ENCODE data around the gene ALDH1A3. TPM values are rescaled to one million over a fixed set of nuclear protein-coding genes. Genes with fewer than 3 reads are reported as not detected.

ALDH1A3 gene
- total RNA-seq, 1 donor: 54.6 TPM

GRCh38 chr15:100841426-100841825, 38.2 kb upstream of the ALDH1A3 start:
- Histone ChIP-seq H3K4me2 (ENCODE audit: insufficient read depth, low read length) (no peak overlapping the region), H4K20me1 (ENCODE audit: insufficient read depth, low read length) (no peaks in the 10 kb centered on the region), H2AFZ (ENCODE audit: low read length) (no peak overlapping the region), H3K36me3 (ENCODE audit: insufficient read depth, low read length) (no peaks in the 10 kb centered on the region), H3K4me1 (ENCODE audit: insufficient read depth, low read length) (peaks cover 6% of the 10 kb centered on the region), H3K27me3 (ENCODE audit: insufficient read depth, low read length) (no peaks in the 10 kb centered on the region), H3K79me2 (ENCODE audit: insufficient read depth, low read length) (no peaks in the 10 kb centered on the region), H3K27ac (ENCODE audit: low read depth, low read length) (no peak overlapping the region), H3K9me3 (ENCODE audit: low read depth, low read length) (no peaks in the 10 kb centered on the region), H3K4me3 (ENCODE audit: insufficient read depth, low read length) (no peak overlapping the region)
- no peak for DNase-seq (ENCODE audit: insufficient read length, low spot score, missing footprints)
- no peak for TF ChIP-seq CTCF (IDR thresholded peaks at IDR 0.05; ENCODE audit: extremely low read depth, low read depth, low read length)

GRCh38 chr15:100842756-100843730, 36.6 kb upstream of the ALDH1A3 start:
- H4K20me1 ChIP-seq (ENCODE audit: insufficient read depth, low read length): no peaks in the 10 kb centered on the region
- peak; percentile 77 for DNase-seq (ENCODE audit: insufficient read length, low spot score, missing footprints)
- no peaks in the 10 kb centered on the region for H3K79me2 ChIP-seq (ENCODE audit: insufficient read depth, low read length)
- H3K27me3 ChIP-seq (ENCODE audit: insufficient read depth, low read length): no peaks in the 10 kb centered on the region
- no peak overlapping the region for H2AFZ ChIP-seq (ENCODE audit: low read length)
- no peak for TF ChIP-seq CTCF (IDR thresholded peaks at IDR 0.05; ENCODE audit: extremely low read depth, low read depth, low read length)
- H3K4me1 ChIP-seq (ENCODE audit: insufficient read depth, low read length): peaks cover 6% of the 10 kb centered on the region
- H3K27ac ChIP-seq (ENCODE audit: low read depth, low read length): no peak overlapping the region
- H3K4me2 ChIP-seq (ENCODE audit: insufficient read depth, low read length): no peak overlapping the region
- H3K36me3 ChIP-seq (ENCODE audit: insufficient read depth, low read length): no peaks in the 10 kb centered on the region
- no peaks in the 10 kb centered on the region for H3K9me3 ChIP-seq (ENCODE audit: low read depth, low read length)
- H3K4me3 ChIP-seq (ENCODE audit: insufficient read depth, low read length): no peak overlapping the region

- H3K79me2 ChIP-seq (ENCODE audit: insufficient read depth, low read length): no peaks in the 10 kb centered on the region
- no peaks in the 10 kb centered on the region for H3K9me3 ChIP-seq (ENCODE audit: low read depth, low read length)
- TF ChIP-seq CTCF (IDR thresholded peaks at IDR 0.05; ENCODE audit: extremely low read depth, low read depth, low read length): no peak
- peaks cover 8% of the 10 kb centered on the region for H3K4me1 ChIP-seq (ENCODE audit: insufficient read depth, low read length)
- H2AFZ ChIP-seq (ENCODE audit: low read length): no peak overlapping the region
- no peak for DNase-seq (ENCODE audit: insufficient read length, low spot score, missing footprints)
- no peaks in the 10 kb centered on the region for H4K20me1 ChIP-seq (ENCODE audit: insufficient read depth, low read length)
- H3K4me3 ChIP-seq (ENCODE audit: insufficient read depth, low read length): no peak overlapping the region
- no peak overlapping the region for H3K27ac ChIP-seq (ENCODE audit: low read depth, low read length)
- H3K27me3 ChIP-seq (ENCODE audit: insufficient read depth, low read length): no peaks in the 10 kb centered on the region
- H3K36me3 ChIP-seq (ENCODE audit: insufficient read depth, low read length): no peaks in the 10 kb centered on the region
- no peak overlapping the region for H3K4me2 ChIP-seq (ENCODE audit: insufficient read depth, low read length)
Measured at GRCh38 chr15:100844167-100844566, 35.5 kb upstream of the ALDH1A3 start.

GRCh38 chr15:100844778-100845177, 34.9 kb upstream of the ALDH1A3 start:
- TF ChIP-seq CTCF (IDR thresholded peaks at IDR 0.05; ENCODE audit: extremely low read depth, low read depth, low read length): no peak
- H4K20me1 ChIP-seq (ENCODE audit: insufficient read depth, low read length): no peaks in the 10 kb centered on the region
- no peaks in the 10 kb centered on the region for H3K36me3 ChIP-seq (ENCODE audit: insufficient read depth, low read length)
- no peaks in the 10 kb centered on the region for H3K79me2 ChIP-seq (ENCODE audit: insufficient read depth, low read length)
- no peak for DNase-seq (ENCODE audit: insufficient read length, low spot score, missing footprints)
- no peaks in the 10 kb centered on the region for H3K9me3 ChIP-seq (ENCODE audit: low read depth, low read length)
- no peak overlapping the region for H3K4me3 ChIP-seq (ENCODE audit: insufficient read depth, low read length)
- no peak overlapping the region for H3K4me2 ChIP-seq (ENCODE audit: insufficient read depth, low read length)
- H3K27me3 ChIP-seq (ENCODE audit: insufficient read depth, low read length): no peaks in the 10 kb centered on the region
- no peak overlapping the region for H2AFZ ChIP-seq (ENCODE audit: low read length)
- no peak overlapping the region for H3K27ac ChIP-seq (ENCODE audit: low read depth, low read length)
- peaks cover 8% of the 10 kb centered on the region for H3K4me1 ChIP-seq (ENCODE audit: insufficient read depth, low read length)
